Breast epithelium (tissue), 4 donors: ENCODE data around the gene PIAS3. TPM values are rescaled to one million over a fixed set of nuclear protein-coding genes. Genes with fewer than 3 reads are reported as not detected.
A peak's percentile ranks its signal among the peaks of the same experiment; 100 is the strongest.
"Not testable (repeated sequence)": the region's sequence is repeated elsewhere in the genome, so short reads cannot be mapped to it uniquely, and the experiment has no call there.

Experiments
- DNase-seq, 2 donors: peaks; one replicate each; pipeline ENCODE4 v3.0.0-alpha.2; 2019; ENCODE audit warnings: low spot score in 2 of 2
- H3K27ac ChIP-seq, 2 donors: fragments of 200-600 bp; sonication (generic) in 1 of 2; one replicate each; pipeline ENCODE4 v1.5.1; 2016 to 2019; ENCODE audit warnings: mild to moderate bottlenecking in 1 of 2
- H3K27me3 ChIP-seq, 2 donors: fragments of 200-600 bp; sonication (generic) in 1 of 2; one replicate each; pipeline versions ENCODE4 v1.5.1 to v1.6.0; 2017 to 2019; ENCODE audit warnings: control low read depth in 1 of 2, mild to moderate bottlenecking in 1 of 2
- H3K36me3 ChIP-seq: fragments of 200-600 bp; one replicate; pipeline ENCODE4 v1.5.1; 2019
- H3K4me1 ChIP-seq, 2 donors: fragments of 200-600 bp; sonication (generic); one replicate each; pipeline ENCODE4 v1.5.1; 2016 to 2019; ENCODE audit warnings: control low read depth in 1 of 2
- H3K4me3 ChIP-seq, 3 donors: fragments of 200-600 bp; sonication (generic); 1 replicate in 2 of 3; 2 replicates in 1 of 3; pipeline ENCODE4 v1.5.1; 2016 to 2019; ENCODE audit warnings: mild to moderate bottlenecking in 3 of 3, moderate library complexity in 2 of 3
- H3K9me3 ChIP-seq, 2 donors: fragments of 200-600 bp; sonication (generic) in 1 of 2; one replicate each; pipeline ENCODE4 v1.5.1; 2016 to 2019; ENCODE audit warnings: control low read depth in 1 of 2
- POLR2A ChIP-seq: fragments of 450-650 bp; IDR thresholded peaks from one replicate; pipeline ENCODE4 v1.6.1; 2016; ENCODE audit warnings: antibody characterized with exemption, mild to moderate bottlenecking, moderate library complexity
- POLR2AphosphoS5 ChIP-seq, 3 donors: sonication (generic); formaldehyde crosslinking; IDR thresholded peaks; one replicate each; pipeline ENCODE4 v1.6.1; 2017; ENCODE audit warnings: antibody characterized with exemption in 3 of 3
- intact Hi-C: fragments of 100-400 bp; cut with DNase I; formaldehyde crosslinking; loops from one replicate; pipeline ENCODE4 v1.15.1; 2023; ENCODE audit warnings: low total_unique reads
- total RNA-seq, 3 donors: library from RNA; depleted of rRNA; stranded (reverse); fragments of >200 nt; gene quantifications; one replicate each; pipeline ENCODE4 v1.1.0, GENCODE V29; 2016
- TF ChIP-seq, protein P1 (sequence below), 3 donors: fragments of 450-650 bp; IDR thresholded peaks; one replicate each; pipeline ENCODE4 v1.5.1; 2016 to 2017; ENCODE audit warnings: antibody characterized with exemption in 3 of 3, mild to moderate bottlenecking in 3 of 3, moderate library complexity in 3 of 3

Gene PIAS3
- total RNA-seq, 3 donors from 2014 or later = 14.1 to 53.3 (median 31.8) TPM

DNA sequence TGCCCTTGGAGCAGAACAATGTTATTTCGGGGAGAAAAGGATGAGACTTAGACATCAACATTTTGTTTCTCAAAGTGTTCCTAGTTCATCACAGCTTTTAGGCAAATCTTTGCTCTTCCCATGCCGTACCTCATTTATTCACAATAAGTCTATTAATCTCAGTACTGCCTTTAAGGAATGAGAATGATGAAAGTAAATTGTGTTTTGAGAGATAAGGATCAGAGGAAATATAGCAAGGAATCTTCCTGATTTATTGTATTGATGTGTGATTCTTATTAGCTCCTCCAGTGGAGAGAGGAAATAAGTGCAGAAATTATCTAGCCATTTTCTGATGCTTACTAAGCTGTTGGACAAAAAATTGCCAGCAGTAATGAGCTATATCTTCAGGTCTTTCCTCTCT is 32.9 kb downstream of the PIAS3 start:
- Histone ChIP-seq H3K27me3 (no peaks in the 10 kb centered on the region), H3K27ac (no peak overlapping the region), H3K9me3 (no peaks in the 10 kb centered on the region), H3K36me3 (peaks cover 7% of the 10 kb centered on the region), H3K4me3 (no peak overlapping the region), H3K4me1 (peaks cover 0 to 9% of the 10 kb centered on the region in 2 donors)
- no peak for DNase-seq
- intact Hi-C loops = no loop called here
- TF ChIP-seq POLR2AphosphoS5 (IDR thresholded peaks at IDR 0.05) (no peak), POLR2A (no peak)
- TF ChIP-seq, protein P1, sequence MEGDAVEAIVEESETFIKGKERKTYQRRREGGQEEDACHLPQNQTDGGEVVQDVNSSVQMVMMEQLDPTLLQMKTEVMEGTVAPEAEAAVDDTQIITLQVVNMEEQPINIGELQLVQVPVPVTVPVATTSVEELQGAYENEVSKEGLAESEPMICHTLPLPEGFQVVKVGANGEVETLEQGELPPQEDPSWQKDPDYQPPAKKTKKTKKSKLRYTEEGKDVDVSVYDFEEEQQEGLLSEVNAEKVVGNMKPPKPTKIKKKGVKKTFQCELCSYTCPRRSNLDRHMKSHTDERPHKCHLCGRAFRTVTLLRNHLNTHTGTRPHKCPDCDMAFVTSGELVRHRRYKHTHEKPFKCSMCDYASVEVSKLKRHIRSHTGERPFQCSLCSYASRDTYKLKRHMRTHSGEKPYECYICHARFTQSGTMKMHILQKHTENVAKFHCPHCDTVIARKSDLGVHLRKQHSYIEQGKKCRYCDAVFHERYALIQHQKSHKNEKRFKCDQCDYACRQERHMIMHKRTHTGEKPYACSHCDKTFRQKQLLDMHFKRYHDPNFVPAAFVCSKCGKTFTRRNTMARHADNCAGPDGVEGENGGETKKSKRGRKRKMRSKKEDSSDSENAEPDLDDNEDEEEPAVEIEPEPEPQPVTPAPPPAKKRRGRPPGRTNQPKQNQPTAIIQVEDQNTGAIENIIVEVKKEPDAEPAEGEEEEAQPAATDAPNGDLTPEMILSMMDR (IDR thresholded peaks at IDR 0.05) = no peak

DNA sequence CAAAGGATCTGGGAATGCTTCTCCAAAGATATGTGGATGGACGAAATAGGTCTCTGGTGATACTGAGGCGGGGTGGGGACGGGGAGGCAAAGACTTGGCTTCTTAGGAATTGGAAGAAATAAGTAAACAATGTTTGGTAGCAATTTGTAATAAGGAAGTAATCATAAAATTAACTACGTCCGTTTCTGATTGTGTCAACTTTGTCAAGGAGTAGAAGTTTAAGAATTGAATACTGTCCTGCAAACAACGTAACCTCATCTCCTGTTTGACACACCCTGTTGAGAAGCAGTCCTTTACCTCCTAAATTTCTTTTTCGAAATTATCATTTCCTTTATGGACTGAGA is 34.4 kb downstream of the PIAS3 start:
- peak overlapping the region; percentile 89 to 97 for H3K27ac ChIP-seq
- intact Hi-C loops = no loop called here
- TF ChIP-seq POLR2AphosphoS5 (IDR thresholded peaks at IDR 0.05) = no peak
- TF ChIP-seq POLR2A = no peak
- TF ChIP-seq, protein P1 (IDR thresholded peaks at IDR 0.05) = no peak
- peaks cover 7% of the 10 kb centered on the region for H3K36me3 ChIP-seq
- H3K4me3 ChIP-seq = peak overlapping the region; percentile 66 to 86 (median 85)
- no peak for DNase-seq
- no peaks in the 10 kb centered on the region for H3K27me3 ChIP-seq
- H3K4me1 ChIP-seq = peaks cover 0 to 9% of the 10 kb centered on the region in 2 donors
- H3K9me3 ChIP-seq = no peaks in the 10 kb centered on the region

DNA sequence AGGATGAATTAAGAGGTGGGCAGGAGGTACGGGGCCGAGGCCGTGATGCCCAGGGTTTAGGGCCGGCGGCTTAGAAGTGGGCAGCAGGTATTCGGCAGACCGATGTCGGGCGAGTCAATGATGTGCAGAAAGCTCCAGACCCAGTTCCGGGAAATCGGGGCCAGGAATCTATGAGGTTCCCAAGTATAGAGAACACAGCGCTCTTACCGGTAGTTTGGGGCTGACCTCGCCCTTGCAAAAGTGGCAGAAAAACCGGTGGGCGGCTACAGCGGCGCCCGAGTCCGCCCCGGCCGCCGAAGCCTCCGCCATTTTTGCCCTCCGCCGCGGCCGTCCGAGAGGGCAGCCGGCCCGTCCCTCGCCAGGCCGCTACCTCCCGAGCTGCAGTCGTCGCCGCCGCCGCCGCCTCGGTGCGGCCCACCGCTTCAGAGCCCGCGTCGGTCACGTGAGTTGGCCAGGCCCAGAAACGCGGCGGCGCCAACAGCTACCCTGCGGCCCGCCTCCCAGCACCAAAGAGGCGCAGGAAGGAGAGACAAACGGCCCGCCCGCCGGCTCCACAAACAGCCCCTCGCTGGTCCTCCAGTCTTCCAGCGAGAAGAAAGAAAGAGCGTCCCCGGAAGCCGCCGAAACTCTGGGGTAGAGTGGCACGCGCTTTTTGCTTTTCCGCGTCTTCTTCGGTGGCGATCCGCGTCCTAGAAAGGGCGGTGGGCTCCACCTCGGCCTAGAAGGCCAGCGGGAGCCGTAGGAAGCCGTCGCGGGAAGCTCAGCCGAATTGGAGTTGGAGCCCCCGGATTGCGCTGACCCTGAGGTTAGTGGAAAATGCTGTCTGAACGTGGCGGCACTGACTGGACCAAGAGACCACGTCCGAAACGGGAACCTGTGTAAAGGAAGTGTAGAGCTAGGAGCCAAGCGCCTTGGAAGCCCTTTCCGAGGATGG is 35.0 kb downstream of the PIAS3 start, which contains the start of the genes POLR3C and RNF115:
TSS of gene POLR3C (plus strand) at position 636 of the 934 bp plus-strand sequence. CDS start 1,577 bp downstream, outside the sequence.
TSS of gene RNF115 (minus strand) at position 531 of the 934 bp plus-strand sequence. CDS start at position 309, 222 bp downstream.
- intact Hi-C loops = no loop called here
- Histone ChIP-seq H3K27ac (peak within 1 kb of the TSS; percentile 89 to 97), H3K9me3 (no peaks in the 10 kb centered on the region), H3K4me1 (peaks cover 0 to 9% of the 10 kb centered on the region in 2 donors), H3K36me3 (peaks cover 2% of the 10 kb centered on the region), H3K4me3 (peak within 1 kb of the TSS; percentile 66 to 86 (median 85)), H3K27me3 (no peaks in the 10 kb centered on the region)
- TF ChIP-seq POLR2AphosphoS5 (IDR thresholded peaks at IDR 0.05) = peak; percentile 79 to 82 (median 82)
- TF ChIP-seq, protein P1 (IDR thresholded peaks at IDR 0.05) = peak in 1 of 3 donors; percentile 5
- peak; percentile 62 for TF ChIP-seq POLR2A
- DNase-seq = peak; percentile 83 to 87

DNA sequence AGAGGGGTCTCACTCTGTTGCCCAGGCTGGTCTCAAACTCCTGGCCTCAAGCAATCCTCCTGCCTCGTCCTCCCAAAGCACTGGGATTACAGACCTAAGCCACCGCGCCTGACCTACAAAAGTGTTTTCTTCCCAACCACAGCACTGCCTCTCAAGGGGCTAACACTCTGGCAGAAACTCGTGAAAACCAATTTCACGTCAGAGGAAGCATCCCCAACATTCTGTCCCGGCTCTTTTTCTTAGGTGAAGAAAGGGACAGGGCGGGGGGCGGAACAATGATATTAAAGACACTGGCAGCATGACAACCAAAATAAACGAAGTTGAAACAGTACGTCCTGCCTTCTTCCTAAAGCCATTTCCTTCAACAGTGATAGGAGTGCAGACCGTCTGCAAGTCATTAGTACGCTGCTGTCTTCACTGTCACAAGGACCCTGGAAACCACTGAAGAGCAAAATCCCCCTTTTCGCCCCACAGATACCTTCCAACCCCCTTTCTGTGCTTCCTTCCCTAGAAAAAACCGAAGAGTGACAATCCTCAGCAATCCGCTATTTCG is 36.0 kb downstream of the PIAS3 start:
- intact Hi-C loops, H3K9me3 ChIP-seq, DNase-seq, H3K4me1 ChIP-seq, H3K27me3 ChIP-seq, H3K36me3 ChIP-seq: not testable (repeated sequence)
- H3K4me3 ChIP-seq = peak overlapping the region in 2 of 3 donors; percentile 13 to 85
- peak overlapping the region in 1 of 2 donors; percentile 66 for H3K27ac ChIP-seq

DNA sequence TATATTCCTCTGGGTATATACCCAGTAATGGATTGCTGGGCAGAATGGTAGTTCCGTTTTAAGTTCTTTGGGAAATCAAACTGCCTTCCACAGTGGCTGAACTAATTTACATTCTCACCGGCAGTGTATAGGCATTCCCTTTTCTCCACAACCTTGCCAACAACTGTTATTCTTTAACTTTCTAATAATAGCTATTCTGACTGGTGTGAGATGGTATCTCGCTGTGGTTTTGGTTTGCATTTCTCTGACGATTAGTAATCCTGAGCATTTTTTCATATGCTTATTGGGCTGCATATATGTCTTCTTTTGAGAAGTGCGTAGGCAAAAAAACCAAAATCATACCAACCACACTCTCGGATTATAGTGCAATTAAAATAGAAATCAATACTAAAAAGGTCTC is 40.8 kb downstream of the PIAS3 start:
- H3K36me3 ChIP-seq, H3K9me3 ChIP-seq, H3K4me3 ChIP-seq, H3K27me3 ChIP-seq, DNase-seq, intact Hi-C loops, H3K4me1 ChIP-seq: not testable (repeated sequence)
- peak overlapping the region in 1 of 2 donors; percentile 19 for H3K27ac ChIP-seq

DNA sequence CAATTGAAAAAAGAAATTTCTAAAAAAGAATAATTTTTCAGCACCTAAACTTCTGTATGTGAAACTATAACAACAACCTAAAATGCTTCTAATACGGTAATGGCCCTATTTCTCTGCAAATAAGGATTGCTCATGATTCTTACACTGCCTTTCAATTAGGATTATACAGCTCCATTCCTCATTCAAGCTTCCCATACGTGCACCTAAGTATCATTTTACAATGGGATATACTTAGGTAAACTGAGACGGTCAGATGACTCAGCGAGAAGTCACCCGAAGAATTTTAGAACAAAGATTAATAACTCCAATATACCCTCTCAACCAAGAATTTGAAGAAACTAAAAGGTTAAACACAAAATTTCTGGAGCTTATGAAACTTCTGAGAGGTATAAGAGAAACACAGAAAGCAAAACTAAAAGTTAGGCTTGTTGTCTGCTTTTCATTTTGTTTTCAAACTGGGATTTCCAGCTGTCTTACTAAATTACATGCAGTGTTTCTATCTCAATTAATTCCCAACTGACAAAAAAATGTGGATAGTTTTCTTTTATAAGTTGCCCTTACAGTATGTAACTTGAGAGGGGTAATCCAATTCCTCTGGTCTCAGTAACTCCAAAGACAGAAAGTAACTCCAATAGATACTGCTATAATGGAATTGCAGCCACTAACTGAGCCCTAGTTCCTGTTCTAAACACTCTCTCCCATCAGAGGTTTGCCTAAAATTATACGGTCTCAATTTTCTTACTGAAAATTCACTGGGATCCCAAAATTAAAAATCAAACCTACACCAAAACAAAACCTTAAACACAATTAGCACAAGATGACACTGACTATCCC is 45.7 kb downstream of the PIAS3 start:
- H3K27ac ChIP-seq, DNase-seq, H3K36me3 ChIP-seq, H3K9me3 ChIP-seq, H3K4me1 ChIP-seq, intact Hi-C loops, H3K4me3 ChIP-seq, H3K27me3 ChIP-seq: not testable (repeated sequence)
